ENCODE measurements around the gene UQCC5.
"Not testable (repeated sequence)": the region's sequence is repeated elsewhere in the genome, so short reads cannot be mapped to it uniquely, and the experiment has no call there.

The UQCC5 gene

DNA sequence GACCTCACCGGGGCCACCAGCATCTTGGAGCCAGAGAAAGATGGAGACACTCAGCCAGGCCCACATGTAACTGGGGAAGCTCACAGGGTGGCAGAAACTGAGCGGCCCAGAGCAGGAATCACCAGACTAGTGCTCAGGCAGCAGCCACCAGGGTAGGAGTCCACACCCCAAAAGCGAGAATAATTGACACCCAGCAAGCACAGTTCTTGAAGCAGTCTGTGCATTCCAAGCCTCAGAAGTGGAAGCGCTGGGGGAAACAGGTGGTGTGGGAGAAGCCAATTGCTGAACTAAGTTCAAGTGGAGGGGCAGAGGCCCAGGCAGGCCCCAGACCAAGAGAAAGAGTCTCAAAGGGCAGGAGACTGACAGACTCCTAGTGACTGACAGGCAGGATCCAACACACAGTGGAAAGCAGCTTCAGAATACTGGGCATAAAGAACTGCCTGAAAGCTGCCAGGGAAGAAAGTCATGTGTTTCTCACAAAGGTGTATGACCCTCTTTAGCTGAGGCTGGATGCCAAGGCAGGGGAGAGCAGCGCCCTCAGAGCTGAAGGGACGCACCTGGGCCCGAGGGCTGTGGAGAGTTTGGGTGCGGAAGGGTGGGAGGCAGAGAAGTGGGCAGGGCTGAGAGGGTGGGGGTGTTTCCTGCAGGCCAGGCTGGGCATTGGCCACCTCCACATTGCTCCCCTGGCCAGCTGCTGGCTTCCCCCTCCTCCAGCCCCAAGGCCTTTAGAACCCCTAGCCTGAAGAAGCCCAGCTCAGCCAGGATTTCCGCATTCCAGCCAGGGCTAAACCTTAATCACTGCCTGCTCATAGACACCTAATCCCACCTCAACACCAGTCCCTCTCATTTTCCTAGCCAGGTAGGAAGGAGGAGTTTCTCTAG, 10.5 kb upstream of the UQCC5 start:
- no peak for TF ChIP-seq POLR2AphosphoS5 (IDR thresholded peaks at IDR 0.05; ENCODE audit: low read depth, low read length)
- no peak for TF ChIP-seq POLR2A (IDR thresholded peaks at IDR 0.05; ENCODE audit: low read depth, low read length)
- no peak for TF ChIP-seq TAF1 (IDR thresholded peaks at IDR 0.05; ENCODE audit: borderline replicate concordance, low read depth, low read length)
- DNase-seq (ENCODE audit: insufficient read length) (peak; percentile 13), FAIRE-seq (no peak)

DNA sequence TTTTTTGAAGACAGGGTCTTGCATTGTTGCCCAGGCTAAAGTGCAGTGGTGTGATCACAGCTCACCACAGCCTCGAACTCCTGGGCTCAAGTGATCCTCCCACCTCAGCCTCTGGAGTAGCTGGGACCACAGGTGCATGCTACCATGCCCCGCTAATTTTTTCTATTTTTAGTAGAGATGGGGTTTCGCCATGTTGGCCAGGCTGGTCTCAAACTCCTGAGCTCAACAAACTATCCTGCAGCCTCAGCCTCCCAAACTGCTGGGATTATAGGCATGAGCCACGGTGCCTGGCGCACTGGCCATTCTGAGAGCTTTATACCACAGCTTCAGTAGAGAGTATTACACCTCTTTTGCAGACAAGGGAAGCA, 9.8 kb upstream of the UQCC5 start:
- DNase-seq (ENCODE audit: insufficient read length); FAIRE-seq: not testable (repeated sequence)

GRCh38 chr3:52527039-52527731, 9.2 kb upstream of the UQCC5 start:
- TF ChIP-seq POLR2A (IDR thresholded peaks at IDR 0.05; ENCODE audit: low read depth, low read length) = no peak
- TF ChIP-seq POLR2AphosphoS5 (IDR thresholded peaks at IDR 0.05; ENCODE audit: low read depth, low read length) = no peak
- TF ChIP-seq TAF1 (IDR thresholded peaks at IDR 0.05; ENCODE audit: borderline replicate concordance, low read depth, low read length) = no peak
- no peak for FAIRE-seq
- no peak for DNase-seq (ENCODE audit: insufficient read length)

- DNase-seq (ENCODE audit: insufficient read length) (no peak), FAIRE-seq (no peak)
- TF ChIP-seq POLR2AphosphoS5 (IDR thresholded peaks at IDR 0.05; ENCODE audit: low read depth, low read length) (no peak), TAF1 (IDR thresholded peaks at IDR 0.05; ENCODE audit: borderline replicate concordance, low read depth, low read length) (no peak), POLR2A (IDR thresholded peaks at IDR 0.05; ENCODE audit: low read depth, low read length) (no peak)
These were observed 8.4 kb upstream of the UQCC5 start for GRCh38 chr3:52527732-52528585.

- DNase-seq (ENCODE audit: insufficient read length) = no peak
- no peak for FAIRE-seq
- no peak for TF ChIP-seq TAF1 (IDR thresholded peaks at IDR 0.05; ENCODE audit: borderline replicate concordance, low read depth, low read length)
- no peak for TF ChIP-seq POLR2AphosphoS5 (IDR thresholded peaks at IDR 0.05; ENCODE audit: low read depth, low read length)
- TF ChIP-seq POLR2A (IDR thresholded peaks at IDR 0.05; ENCODE audit: low read depth, low read length) = no peak
These were observed 7.6 kb upstream of the UQCC5 start for GRCh38 chr3:52528586-52529375.

DNA sequence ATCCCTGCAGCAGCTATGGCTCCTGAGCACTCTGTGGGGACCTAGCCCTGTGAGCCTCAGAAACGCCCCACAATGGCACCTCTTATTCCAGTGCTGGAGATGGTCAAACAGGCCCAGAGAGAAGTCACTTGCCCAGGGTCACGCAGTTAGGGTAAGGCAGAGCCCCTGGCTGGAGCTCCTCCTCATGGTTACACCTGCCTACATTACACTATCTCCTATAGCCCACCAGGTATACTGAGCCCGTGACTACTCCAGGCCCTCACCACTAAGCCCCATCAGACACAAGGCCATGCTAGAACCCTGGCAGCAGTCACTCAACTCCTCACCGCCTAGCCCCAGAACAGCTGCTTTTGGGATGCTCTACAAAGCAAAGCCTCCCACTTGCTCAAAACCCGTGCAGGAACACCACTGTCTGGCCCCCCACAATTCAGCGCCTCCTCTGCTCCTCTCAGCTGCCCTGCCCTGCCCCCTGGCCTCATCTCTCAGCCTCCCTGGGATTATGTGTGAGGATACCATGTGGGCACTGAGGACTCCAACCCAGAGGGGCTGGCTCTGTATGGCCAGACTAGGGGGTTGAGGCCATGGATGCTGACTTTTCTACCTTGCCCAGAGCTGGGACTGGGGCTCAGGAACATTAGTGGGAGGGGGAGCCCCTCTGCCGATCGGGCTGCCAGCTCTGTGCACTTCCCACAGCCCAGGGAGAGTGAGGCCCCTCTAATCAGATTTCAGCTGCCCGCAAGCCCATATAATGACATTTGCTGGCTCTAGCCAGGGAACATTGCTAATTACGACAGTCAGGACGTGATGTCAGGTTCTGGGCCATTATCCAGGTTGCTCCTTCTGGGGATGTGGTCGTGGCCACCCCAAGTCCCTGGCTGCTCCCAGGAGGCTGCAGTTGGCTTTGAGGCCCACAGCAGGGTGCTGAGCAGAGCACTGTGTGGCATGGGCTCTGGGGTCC, 6.8 kb upstream of the UQCC5 start:
- TF ChIP-seq POLR2AphosphoS5 (IDR thresholded peaks at IDR 0.05; ENCODE audit: low read depth, low read length) = no peak
- TF ChIP-seq POLR2A (IDR thresholded peaks at IDR 0.05; ENCODE audit: low read depth, low read length) = no peak
- no peak for TF ChIP-seq TAF1 (IDR thresholded peaks at IDR 0.05; ENCODE audit: borderline replicate concordance, low read depth, low read length)
- no peak for FAIRE-seq

GRCh38 chr3:52530918-52531826, 5.2 kb upstream of the UQCC5 start:
- DNase-seq (ENCODE audit: insufficient read length) = no peak
- no peak for FAIRE-seq
- no peak for TF ChIP-seq TAF1 (IDR thresholded peaks at IDR 0.05; ENCODE audit: borderline replicate concordance, low read depth, low read length)
- TF ChIP-seq POLR2A (IDR thresholded peaks at IDR 0.05; ENCODE audit: low read depth, low read length) = no peak
- no peak for TF ChIP-seq POLR2AphosphoS5 (IDR thresholded peaks at IDR 0.05; ENCODE audit: low read depth, low read length)

More for the DNA sequence above, 6.8 kb upstream of the UQCC5 start:
- no peak for DNase-seq (ENCODE audit: insufficient read length)

- peak; percentile 16 for DNase-seq (ENCODE audit: insufficient read length)
- TF ChIP-seq POLR2AphosphoS5 (IDR thresholded peaks at IDR 0.05; ENCODE audit: low read depth, low read length) (peak; percentile 3; the same call in 1 of the 2 replicates), POLR2A (IDR thresholded peaks at IDR 0.05; ENCODE audit: low read depth, low read length) (peak; percentile 28; the same call in 1 of the 2 replicates), TAF1 (IDR thresholded peaks at IDR 0.05; ENCODE audit: borderline replicate concordance, low read depth, low read length) (no peak)
- FAIRE-seq = no peak
These were observed 4.4 kb upstream of the UQCC5 start for GRCh38 chr3:52531860-52532516.

DNA sequence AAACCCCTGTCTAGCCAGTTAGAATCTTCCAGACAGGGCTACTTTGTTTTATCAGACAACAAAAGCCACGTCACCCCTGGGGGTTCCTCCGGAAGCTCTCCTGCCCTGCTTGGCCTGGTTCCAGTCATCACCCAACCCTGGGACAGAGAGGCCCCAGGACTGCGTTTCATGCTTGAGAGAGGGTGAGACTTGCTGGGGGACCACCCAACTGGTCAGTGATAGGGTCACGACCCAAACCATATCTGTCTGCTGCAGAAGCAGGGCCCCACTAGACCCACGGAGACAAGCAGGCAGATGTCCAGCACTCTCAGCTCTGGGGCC, 3.9 kb upstream of the UQCC5 start:
- TF ChIP-seq TAF1 (IDR thresholded peaks at IDR 0.05; ENCODE audit: borderline replicate concordance, low read depth, low read length) (no peak), POLR2AphosphoS5 (IDR thresholded peaks at IDR 0.05; ENCODE audit: low read depth, low read length) (no peak), POLR2A (IDR thresholded peaks at IDR 0.05; ENCODE audit: low read depth, low read length) (no peak)
- FAIRE-seq (peak; percentile 82), DNase-seq (ENCODE audit: insufficient read length) (peak; percentile 65)
